Medulla oblongata (tissue), 1 donor: ENCODE measurements around the gene PSTK.

Source experiments
- DNase-seq: peaks from one replicate; pipeline ENCODE4 v3.0.0-alpha.2; 2015; ENCODE audit errors: extremely low spot score

PSTK gene

GRCh38 chr10:123019941-123020703, 39.9 kb downstream of the PSTK start:
- DNase-seq = no peak

- no peak for DNase-seq
Measured at GRCh38 chr10:123021517-123021916, 41.3 kb downstream of the PSTK start.

GRCh38 chr10:123024540-123024939, 44.3 kb downstream of the PSTK start:
- DNase-seq = no peak

- DNase-seq = no peak
Measured at GRCh38 chr10:123026302-123026701, 46.1 kb downstream of the PSTK start.

GRCh38 chr10:123027861-123028260, 47.7 kb downstream of the PSTK start:
- no peak for DNase-seq

- DNase-seq = peak; percentile 15
Measured at GRCh38 chr10:123031124-123031523, 50.9 kb downstream of the PSTK start.

GRCh38 chr10:123034332-123034731, 54.1 kb downstream of the PSTK start:
- DNase-seq = no peak

GRCh38 chr10:123035467-123036086, 55.4 kb downstream of the PSTK start:
- DNase-seq = no peak

GRCh38 chr10:123038782-123039631, 58.8 kb downstream of the PSTK start:
- DNase-seq = no peak

GRCh38 chr10:123039632-123039930, 59.4 kb downstream of the PSTK start:
- DNase-seq = no peak
